HG02938 (cell line): Measurements from ENCODE around the gene HOXC11.

Experiments
- ATAC-seq: cut with Tn5 transposase; IDR thresholded peaks from one replicate; pipeline ENCODE4 v1.9.1; 2021; ENCODE audit warnings: mild to moderate bottlenecking, moderate library complexity; ENCODE audit not compliant: unreplicated experiment

The HOXC11 gene

GRCh38 chr12:53983950-53984572 is 11.1 kb downstream of the HOXC11 start:
- ATAC-seq = no peak

GRCh38 chr12:53984901-53985691 is 12.2 kb downstream of the HOXC11 start, which contains the start of gene HOXC10:
TSS of gene HOXC10 (plus strand) at chr12:53985146. CDS start at chr12:53985260, 114 bp downstream.
- ATAC-seq = no peak

GRCh38 chr12:53985692-53985993 is 12.7 kb downstream of the HOXC11 start:
- no peak for ATAC-seq

- no peak for ATAC-seq
Observed at GRCh38 chr12:53985994-53986685, 13.2 kb downstream of the HOXC11 start.

GRCh38 chr12:53986686-53987483 is 14.0 kb downstream of the HOXC11 start:
- no peak for ATAC-seq

GRCh38 chr12:53987787-53988230 is 14.9 kb downstream of the HOXC11 start:
- ATAC-seq = no peak

- ATAC-seq = no peak
Observed at GRCh38 chr12:53988541-53989226, 15.8 kb downstream of the HOXC11 start.

- no peak for ATAC-seq
Observed at GRCh38 chr12:53989227-53990113, 16.5 kb downstream of the HOXC11 start.

GRCh38 chr12:53990311-53991076 is 17.6 kb downstream of the HOXC11 start:
- ATAC-seq = no peak

GRCh38 chr12:53991077-53991460 is 18.1 kb downstream of the HOXC11 start:
- no peak for ATAC-seq

GRCh38 chr12:53992377-53992889 is 19.5 kb downstream of the HOXC11 start:
- no peak for ATAC-seq

- ATAC-seq = no peak
Observed at GRCh38 chr12:53993162-53994008, 20.5 kb downstream of the HOXC11 start.

GRCh38 chr12:53994009-53994263 is 21.0 kb downstream of the HOXC11 start:
- no peak for ATAC-seq

GRCh38 chr12:53994264-53995001 is 21.5 kb downstream of the HOXC11 start:
- ATAC-seq = no peak

GRCh38 chr12:53995002-53995377 is 22.1 kb downstream of the HOXC11 start:
- ATAC-seq = no peak

- no peak for ATAC-seq
Observed at GRCh38 chr12:53995378-53996239, 22.7 kb downstream of the HOXC11 start.
